Type B pancreatic cell (in vitro differentiated cells): Measurements from ENCODE around the gene ETS1. TPM values are rescaled to one million over a fixed set of nuclear protein-coding genes. Genes with fewer than 3 reads are reported as not detected.
A peak's percentile ranks its signal among the peaks of the same experiment; 100 is the strongest.

Experiments
- DNase-seq: peaks from one replicate; pipeline ENCODE4 v3.0.0; 2021; ENCODE audit warnings: mixed read lengths; ENCODE audit not compliant: unreplicated experiment; ENCODE audit errors: extremely low spot score
- H3K27ac Mint-ChIP-seq: 2 replicates; pipeline ENCODE4 v1.8.0; 2021; ENCODE audit warnings: mild to moderate bottlenecking, mixed read lengths
- H3K27me3 Mint-ChIP-seq: 2 replicates; pipeline ENCODE4 v1.8.0; 2021; ENCODE audit warnings: mixed read lengths
- H3K36me3 Mint-ChIP-seq: 2 replicates; pipeline ENCODE4 v1.8.0; 2021; ENCODE audit warnings: mixed read lengths
- H3K4me1 Mint-ChIP-seq: one replicate; pipeline ENCODE4 v1.8.0; 2021; ENCODE audit warnings: mixed read lengths; ENCODE audit not compliant: unreplicated experiment
- H3K4me3 Mint-ChIP-seq: 2 replicates; pipeline ENCODE4 v1.8.0; 2021; ENCODE audit warnings: mild to moderate bottlenecking, mixed read lengths
- H3K9me3 Mint-ChIP-seq: 2 replicates; pipeline ENCODE4 v1.8.0; 2021; ENCODE audit warnings: mixed read lengths
- CTCF ChIP-seq: fragments of 200-600 bp; sonication (generic); conservative IDR thresholded peaks from 2 replicates; pipeline ENCODE4 v1.5.0; 2021; ENCODE audit warnings: antibody characterized with exemption, mild to moderate bottlenecking
- total RNA-seq: library from RNA; stranded (reverse); gene quantifications from 2 replicates; pipeline ENCODE4 v1.2.1, GENCODE V29; 2021; ENCODE audit warnings: low replicate concordance

Gene ETS1
- total RNA-seq, 1 donor from 2014 or later, result 40.6 TPM

- peaks cover 41% of the 10 kb centered on the region for H3K4me1 Mint-ChIP-seq
- H3K27me3 Mint-ChIP-seq, result no peaks in the 10 kb centered on the region
- no peak overlapping the region for H3K4me3 Mint-ChIP-seq
- H3K36me3 Mint-ChIP-seq, result peaks cover 49% of the 10 kb centered on the region
- H3K27ac Mint-ChIP-seq, result peak overlapping the region; percentile 5
- no peaks in the 10 kb centered on the region for H3K9me3 Mint-ChIP-seq
- no peak for TF ChIP-seq CTCF
- no peak for DNase-seq
Observed at GRCh38 chr11:128476729-128477128, 110.6 kb downstream of the ETS1 start.

DNA sequence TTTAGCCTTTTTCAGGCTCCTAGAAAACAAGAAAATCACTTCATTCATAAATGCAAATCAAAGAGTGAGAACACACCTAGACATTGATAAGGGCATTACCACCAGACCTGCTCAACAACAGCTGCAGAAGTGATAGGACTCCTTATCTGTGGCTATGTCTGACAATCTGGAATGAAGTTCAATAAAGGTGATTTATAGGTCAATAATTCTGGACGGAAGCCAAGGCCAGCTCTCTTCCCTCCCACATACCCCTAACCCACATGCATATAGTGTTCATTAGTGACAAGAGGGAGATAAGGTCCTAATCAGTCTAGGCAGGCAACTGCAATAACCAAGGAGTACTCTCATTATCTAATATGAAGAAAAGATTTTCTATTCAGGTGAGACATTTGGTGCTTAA is 111.3 kb downstream of the ETS1 start:
- Mint-ChIP-seq H3K4me3 (no peak overlapping the region), H3K27ac (no peak overlapping the region), H3K27me3 (no peaks in the 10 kb centered on the region), H3K9me3 (no peaks in the 10 kb centered on the region), H3K36me3 (peaks cover 50% of the 10 kb centered on the region), H3K4me1 (peaks cover 42% of the 10 kb centered on the region)
- no peak for DNase-seq
- TF ChIP-seq CTCF, result no peak

- Mint-ChIP-seq H3K36me3 (peaks cover 43% of the 10 kb centered on the region), H3K9me3 (no peaks in the 10 kb centered on the region), H3K4me3 (no peak overlapping the region), H3K27me3 (no peaks in the 10 kb centered on the region), H3K27ac (no peak overlapping the region), H3K4me1 (peaks cover 42% of the 10 kb centered on the region)
- no peak for TF ChIP-seq CTCF
- DNase-seq, result no peak
Observed at GRCh38 chr11:128474036-128474874, 113.1 kb downstream of the ETS1 start.

DNA sequence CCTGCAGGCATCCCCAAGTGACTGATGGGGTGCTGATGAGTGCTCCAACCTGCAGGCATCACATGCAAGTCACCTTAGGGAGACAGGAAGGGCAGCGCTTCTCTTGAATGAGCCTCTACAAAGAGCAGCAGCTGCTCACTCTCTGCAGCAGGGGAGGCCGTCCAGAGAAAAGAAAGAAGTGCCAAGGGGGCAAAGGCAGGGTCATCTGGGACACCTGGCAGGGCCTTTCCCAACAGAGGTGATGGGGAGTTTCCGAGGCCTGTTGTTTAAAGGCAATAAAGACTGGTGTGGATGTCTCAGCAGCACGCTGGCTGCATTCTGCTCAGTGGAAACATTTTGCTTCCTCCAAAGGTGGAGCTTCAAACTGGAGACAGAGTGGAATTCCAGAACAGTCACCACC is 113.7 kb downstream of the ETS1 start:
- no peak overlapping the region for H3K4me3 Mint-ChIP-seq
- H3K27ac Mint-ChIP-seq, result no peak overlapping the region
- DNase-seq, result no peak
- TF ChIP-seq CTCF, result no peak
- peaks cover 38% of the 10 kb centered on the region for H3K36me3 Mint-ChIP-seq
- H3K4me1 Mint-ChIP-seq, result peaks cover 42% of the 10 kb centered on the region
- no peaks in the 10 kb centered on the region for H3K9me3 Mint-ChIP-seq
- no peaks in the 10 kb centered on the region for H3K27me3 Mint-ChIP-seq

DNA sequence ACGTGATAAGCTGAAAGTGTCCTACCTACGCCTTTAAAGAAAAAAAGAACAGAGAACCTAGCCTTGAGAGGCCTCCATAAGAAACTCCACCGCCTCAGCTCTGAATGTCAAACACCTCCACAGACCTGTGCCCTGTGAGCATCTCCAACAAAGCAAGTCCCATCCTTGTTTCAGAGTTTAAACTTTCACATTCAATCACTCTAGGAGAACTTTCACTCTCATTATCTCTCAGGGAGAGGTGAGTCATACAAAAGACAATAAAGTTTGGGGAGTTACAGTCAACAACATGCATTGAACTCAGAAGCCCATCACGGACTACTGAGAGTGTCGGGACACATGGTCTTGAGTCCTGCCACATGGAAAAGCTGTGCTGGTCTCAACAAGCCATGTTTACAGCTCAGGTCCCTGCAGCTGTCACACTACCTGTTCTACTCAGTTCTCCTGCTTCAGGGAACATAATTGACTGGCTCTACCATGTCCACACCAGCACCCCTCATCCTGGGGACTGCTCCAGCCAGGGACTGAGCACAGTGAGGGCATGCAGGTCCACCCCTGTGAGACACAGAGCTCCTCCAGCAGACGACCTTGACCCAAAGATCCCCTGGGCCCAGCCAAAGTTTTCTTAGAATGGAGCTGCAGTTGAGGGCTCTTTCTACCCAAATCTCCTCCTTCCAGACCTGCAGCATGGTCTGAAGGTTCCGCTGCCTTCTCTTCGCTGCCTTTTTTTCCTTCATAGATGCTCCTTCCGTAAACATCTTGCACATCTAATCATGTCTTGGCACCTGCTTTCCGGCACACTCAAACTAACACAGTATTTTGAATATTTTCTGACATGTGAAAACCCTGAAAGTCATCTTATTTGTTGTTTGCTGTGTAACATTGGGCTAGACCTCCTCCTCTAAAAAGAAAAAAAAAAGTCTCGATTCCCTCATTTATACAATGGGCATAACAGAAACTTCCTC is 114.9 kb downstream of the ETS1 start:
- no peak overlapping the region for H3K27ac Mint-ChIP-seq
- H3K9me3 Mint-ChIP-seq, result peaks cover 2% of the 10 kb centered on the region
- H3K4me1 Mint-ChIP-seq, result peaks cover 42% of the 10 kb centered on the region
- H3K4me3 Mint-ChIP-seq, result no peak overlapping the region
- no peak for TF ChIP-seq CTCF
- no peaks in the 10 kb centered on the region for H3K27me3 Mint-ChIP-seq
- no peak for DNase-seq
- H3K36me3 Mint-ChIP-seq, result peaks cover 33% of the 10 kb centered on the region
